ENCODE measurements around the gene TLK2. TPM values are rescaled to one million over a fixed set of nuclear protein-coding genes. Genes with fewer than 3 reads are reported as not detected.
"Not testable (repeated sequence)": the region's sequence is repeated elsewhere in the genome, so short reads cannot be mapped to it uniquely, and the experiment has no call there.

Gene TLK2
- total RNA-seq, 1 donor from 2014 or later = 52.4 TPM

DNA sequence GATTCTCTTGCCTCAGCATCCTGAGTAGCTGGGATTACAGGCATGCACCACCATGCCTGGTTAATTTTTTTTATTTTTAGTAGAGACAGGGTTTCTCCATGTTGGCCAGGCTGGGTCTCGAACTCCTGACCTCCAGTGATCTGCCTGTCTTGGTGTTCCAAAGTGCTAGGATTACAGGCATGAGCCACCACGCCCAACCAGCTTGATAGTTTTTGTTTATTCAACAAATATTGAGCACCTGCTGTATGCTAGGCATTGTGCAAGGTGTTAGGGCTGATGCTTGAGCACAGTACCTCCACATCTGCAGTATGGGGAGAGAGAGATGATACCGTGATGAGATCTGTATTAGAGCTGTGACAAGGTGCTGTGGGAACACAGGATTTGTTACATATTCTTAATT is 3.9 kb downstream of the TLK2 start:
- DNase-seq (ENCODE audit: low read depth, low spot score) = not testable (repeated sequence)

DNA sequence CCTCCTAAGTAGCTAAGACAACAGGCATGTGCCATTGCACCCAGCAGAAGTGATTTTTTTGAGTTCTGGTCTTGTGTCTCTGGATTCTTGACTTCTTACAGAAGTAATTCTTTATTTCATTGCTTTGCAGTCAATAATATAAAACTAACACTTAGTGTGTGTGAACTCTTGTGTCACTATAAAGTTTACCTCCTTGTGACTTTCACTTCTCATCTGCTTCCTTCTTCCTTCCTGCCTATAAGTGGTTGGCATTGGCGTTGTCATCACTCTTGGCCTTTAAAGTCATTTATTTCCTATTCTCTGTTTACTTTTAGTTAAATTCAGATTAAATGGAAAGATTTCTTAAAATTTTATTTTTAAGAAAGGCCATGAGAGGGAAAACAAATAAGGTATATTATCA is 12.4 kb downstream of the TLK2 start:
- not testable (repeated sequence) for DNase-seq (ENCODE audit: low read depth, low spot score)

DNA sequence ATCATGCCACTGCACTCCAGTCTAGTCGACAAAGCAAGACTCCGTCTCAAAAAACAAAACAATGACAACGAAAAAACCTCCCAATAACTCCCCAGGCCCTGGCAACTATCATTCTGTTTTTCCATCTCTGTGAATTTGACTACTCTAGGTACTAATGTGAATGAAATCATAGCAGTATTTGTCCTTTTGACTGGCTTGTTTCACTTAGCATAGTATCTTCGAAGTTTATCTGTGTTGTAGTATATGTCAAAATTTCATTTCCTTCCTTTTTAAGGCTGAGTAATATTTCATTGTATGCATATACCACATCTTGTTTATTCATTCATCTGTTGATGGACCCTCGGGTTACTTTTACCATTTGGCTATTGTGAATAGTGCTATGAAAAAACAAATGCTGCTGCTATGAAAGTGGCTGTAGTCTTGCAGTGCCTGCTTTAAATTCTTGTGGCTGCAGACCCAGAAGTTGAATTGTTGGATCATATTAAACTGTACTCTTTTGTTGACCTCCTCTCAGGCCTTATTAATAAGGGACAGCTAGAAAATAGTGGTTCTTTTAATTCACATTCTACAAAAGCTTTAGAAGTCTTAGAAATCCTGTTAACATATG is 14.5 kb downstream of the TLK2 start:
- DNase-seq (ENCODE audit: low read depth, low spot score) = not testable (repeated sequence)

DNA sequence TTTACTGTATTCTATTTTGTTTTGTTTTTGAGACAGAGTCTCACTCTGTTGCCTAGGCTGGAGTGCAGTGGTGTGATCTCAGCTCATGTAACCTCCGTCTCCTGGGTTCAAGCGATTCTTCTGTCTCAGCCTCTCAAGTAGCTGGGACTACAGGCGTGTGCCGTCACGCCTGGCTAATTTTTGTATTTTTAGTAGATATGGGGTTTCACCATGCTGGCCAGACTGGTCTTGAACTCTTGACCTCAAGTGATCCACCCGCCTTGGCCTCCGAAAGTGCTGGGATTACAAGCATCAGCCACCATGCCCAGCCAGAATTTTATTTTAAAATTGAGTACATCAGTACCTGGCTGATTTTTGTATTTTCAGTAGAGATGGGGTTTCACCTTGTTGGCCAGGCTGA is 15.4 kb downstream of the TLK2 start:
- DNase-seq (ENCODE audit: low read depth, low spot score) = not testable (repeated sequence)

DNA sequence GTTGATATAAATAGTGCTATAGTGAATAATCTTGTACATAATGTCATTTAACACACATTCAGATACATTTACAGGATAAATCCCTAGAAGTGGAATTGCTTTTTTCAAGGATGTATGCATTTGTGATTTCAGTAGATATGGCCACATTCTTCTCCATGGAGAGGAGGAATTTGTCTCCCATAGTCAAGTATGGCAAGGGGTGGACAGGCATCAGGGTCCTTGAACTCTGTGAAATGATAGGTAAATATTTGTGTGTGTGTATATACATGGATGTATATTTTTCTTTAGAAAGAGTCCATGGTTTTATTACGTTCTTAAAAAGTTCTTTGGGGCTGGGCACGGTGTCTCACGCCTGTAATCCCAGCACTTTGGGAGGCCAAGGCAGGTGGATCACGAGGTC is 17.7 kb downstream of the TLK2 start:
- DNase-seq (ENCODE audit: low read depth, low spot score) = not testable (repeated sequence)

DNA sequence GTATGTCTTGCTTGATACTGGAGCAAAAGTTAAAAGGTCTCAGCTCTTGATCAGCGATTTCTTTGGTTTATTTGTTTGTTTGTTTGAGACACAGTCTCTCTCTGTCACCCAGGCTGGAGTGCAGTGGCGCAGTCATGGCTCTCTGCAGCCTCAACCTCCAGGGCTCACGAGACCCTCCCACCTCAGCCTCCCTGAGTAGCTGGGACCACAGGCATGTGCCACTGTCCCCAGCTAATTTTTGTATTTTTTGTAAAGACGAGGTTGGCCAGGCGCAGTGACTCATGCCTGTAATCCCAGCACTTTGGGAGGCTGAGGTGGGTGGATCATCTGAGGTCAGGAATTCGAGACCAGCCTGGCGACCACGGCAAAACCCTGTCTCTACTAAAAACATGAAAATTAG is 20.2 kb downstream of the TLK2 start:
- DNase-seq (ENCODE audit: low read depth, low spot score) = not testable (repeated sequence)

DNA sequence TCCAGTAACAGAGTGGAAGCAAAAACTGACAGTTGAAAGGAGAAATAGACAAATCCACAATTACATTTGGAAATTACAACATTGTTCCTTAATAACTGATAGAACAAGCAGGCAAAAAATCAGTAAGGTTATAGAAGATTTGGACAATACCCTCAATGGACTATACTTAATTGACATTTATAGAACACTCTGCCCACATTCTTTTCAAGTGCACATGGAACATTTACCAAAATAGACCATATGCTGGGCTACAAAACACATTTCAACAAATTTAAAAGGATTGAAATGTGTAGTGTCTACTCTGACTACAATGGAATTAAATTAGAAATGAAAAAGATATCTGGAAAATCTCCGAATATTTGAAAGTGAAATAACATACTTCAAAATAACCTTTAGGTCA is 21.8 kb downstream of the TLK2 start:
- DNase-seq (ENCODE audit: low read depth, low spot score) = not testable (repeated sequence)

DNA sequence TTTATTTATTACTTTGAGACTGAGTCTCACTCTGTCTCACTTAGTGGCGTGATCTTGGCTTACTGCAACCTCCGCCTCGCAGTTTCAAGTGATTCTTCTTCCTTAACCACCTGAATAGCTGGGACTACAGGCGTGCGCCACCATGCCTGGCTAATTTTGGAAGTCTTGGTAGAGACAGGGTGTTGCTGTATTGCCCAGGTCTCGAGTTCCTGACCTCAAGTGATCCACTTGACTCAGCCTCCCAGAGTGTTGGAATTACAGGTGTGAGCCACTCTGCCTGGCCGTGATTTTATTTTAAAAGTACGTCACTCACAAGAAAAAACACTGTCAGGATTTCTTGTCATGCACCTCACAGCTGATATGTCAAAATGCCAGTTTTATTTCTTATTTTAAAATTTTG is 26.2 kb downstream of the TLK2 start:
- not testable (repeated sequence) for DNase-seq (ENCODE audit: low read depth, low spot score)

DNA sequence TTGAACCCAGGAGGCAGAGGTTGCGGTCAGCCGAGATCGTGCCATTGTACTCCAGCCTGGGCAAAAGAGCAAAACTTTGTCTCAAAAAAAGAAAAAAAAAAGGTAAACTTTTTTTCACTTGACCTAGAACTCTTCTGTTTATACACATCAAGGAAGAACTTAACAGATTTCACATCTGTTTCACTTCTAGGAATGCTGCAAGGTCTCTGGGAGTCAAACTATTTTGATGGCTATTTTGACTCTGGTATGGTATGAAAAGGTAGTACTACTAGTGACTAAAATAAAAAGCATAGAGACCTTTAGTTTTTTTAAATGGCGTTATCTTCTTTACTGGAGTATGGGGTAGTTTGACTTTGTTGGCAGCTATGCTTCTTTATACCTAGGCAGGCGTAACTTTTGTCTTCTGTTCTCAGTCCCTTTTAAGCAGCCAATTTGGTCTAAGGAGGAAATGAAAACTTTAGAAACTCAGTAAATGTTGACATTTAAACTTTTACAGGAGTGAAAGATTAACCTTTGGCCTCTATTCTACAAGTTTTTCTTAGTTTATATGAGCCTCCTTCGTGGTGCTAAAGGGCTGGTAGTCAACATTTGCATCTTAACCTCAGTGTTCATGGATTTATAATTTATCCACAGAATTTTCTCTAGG is 28.7 kb downstream of the TLK2 start:
- not testable (repeated sequence) for DNase-seq (ENCODE audit: low read depth, low spot score)

DNA sequence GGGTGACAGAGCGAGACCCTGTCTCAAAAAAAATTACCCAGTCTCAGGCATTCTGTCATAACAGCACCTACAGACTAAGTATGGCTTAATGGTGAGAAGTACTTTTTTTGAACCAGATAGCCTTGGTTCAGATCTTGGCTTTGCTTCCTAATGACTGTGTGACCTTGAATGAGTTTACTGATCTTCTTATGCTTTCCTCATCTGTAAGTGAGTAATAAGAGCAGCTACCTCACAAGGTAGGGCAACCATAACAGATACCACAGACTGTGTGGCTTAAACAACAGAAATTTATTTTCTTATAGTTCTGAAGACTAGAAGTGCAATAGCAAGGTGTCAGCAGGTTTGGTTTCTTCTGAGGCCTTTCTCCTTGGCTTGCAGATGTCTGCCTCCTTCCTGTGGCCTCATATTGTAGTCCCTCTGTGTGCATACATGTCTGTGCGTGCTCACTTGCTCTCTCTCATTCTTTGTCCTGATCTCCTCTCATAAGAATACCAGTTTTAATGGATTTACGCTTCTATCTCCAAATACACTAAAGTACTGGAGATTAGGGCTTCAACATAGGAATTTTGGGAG is 31.7 kb downstream of the TLK2 start:
- not testable (repeated sequence) for DNase-seq (ENCODE audit: low read depth, low spot score)

DNA sequence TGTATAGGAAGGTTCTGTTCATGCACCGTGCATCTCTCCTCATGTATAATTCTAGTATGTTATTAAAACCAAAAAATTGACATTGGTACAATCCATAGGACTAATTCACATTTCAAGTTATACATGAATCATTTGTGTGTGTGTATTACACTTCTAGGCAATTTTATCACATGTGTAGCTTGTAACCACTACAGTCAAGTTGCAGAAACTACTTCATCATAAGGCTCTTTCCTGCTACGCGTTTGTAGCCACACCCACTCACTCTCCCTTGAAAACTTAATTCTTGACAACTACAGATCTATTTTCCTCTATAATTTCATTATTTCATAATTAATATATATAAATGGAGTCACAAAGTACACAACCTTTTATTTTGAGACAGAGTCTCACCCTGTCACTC is 32.4 kb downstream of the TLK2 start:
- DNase-seq (ENCODE audit: low read depth, low spot score) = not testable (repeated sequence)

DNA sequence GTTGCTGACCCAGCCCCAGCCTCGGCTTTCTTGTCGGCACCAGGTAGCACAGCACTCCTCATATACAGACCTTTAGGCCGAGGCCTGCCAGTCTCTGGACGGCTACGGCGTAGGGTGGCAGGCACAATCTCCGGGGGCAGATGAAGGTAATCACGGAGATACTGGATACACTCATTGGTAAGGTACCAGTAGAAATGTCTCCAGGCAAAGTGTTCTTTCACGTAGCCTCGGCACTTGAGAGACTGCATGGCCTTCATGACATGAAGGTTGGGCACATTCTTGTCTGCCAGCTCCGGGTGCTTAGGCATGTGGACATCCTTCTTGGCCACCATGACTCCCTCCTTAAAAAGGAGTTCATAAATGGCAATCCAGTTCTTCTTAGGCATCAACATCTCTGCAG is 37.8 kb downstream of the TLK2 start:
- not testable (repeated sequence) for DNase-seq (ENCODE audit: low read depth, low spot score)

DNA sequence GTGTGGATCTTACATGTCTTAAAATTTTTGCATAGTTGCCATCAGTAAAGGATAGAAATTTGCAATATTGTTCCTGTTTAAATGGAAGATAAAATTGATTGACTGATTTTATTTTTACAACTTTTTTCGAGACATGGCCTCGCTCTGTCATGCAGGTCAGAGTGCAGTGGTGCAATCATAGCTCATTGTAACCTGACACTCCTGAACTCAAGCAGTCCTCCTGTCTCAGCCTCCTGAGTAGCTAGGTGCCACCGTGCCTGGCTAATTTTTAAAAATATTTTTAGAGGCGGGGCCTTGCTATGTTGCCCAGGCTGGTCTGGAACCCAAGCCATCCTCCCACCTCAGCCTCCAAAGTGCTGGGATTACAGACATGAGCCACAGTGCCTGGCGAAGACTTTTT is 42.7 kb downstream of the TLK2 start:
- DNase-seq (ENCODE audit: low read depth, low spot score) = not testable (repeated sequence)

DNA sequence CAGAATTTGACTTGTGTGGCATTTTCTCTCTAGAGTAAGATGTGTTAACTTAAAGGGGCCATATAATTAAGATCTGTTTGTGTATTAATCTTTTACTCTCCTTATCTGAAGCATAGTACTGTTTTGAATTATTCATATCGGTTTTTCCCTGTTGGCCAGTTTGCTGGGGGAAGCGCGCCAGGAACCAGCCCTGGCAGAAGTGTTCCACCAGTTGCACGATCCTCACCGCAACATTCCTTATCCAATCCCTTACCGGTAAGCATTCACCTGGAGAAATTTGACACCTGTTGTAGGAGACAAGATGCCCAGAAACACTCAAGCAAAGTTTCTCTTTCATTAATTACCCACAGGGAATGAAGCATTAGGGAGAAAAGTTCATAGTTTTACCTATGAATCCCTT is 45.5 kb downstream of the TLK2 start:
- DNase-seq (ENCODE audit: low read depth, low spot score) = not testable (repeated sequence)

DNA sequence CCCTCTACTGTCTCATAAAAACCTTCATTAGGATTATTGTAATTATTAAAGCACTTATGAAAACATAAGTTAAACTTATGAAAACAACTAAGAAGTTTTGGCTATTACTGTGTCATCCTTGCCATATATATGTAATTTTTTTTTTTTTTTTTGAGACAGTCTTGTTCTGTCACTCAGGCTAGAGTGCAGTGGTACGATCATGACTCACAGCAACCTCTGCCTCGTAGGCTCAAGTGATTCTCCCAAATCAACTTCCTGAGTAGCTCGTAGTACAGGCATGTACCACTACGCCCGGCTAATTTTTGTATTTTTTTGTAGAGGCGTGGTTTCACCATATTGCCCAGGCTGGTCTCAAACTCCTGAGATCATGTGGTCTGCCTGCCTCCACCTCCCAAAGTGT is 46.7 kb downstream of the TLK2 start:
- DNase-seq (ENCODE audit: low read depth, low spot score) = not testable (repeated sequence)

DNA sequence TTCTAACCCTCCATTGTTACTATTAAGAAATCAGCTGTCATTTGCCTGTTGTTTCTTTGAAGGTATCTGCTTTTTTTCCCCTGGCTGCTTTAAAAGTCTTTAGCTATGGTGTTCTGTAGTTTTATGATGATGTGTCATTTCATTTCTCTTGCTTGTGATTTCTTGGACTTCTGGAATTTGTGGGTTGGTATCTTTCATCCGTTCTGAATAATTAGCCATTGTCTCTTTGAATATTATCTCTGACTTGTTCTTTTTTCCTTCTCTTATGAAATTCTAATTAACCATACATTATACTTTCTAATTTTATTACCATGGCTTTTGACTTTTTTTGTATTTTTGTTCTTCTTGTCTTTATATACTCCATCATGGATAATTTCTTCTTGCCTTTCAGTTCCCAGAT is 52.3 kb downstream of the TLK2 start:
- not testable (repeated sequence) for DNase-seq (ENCODE audit: low read depth, low spot score)

DNA sequence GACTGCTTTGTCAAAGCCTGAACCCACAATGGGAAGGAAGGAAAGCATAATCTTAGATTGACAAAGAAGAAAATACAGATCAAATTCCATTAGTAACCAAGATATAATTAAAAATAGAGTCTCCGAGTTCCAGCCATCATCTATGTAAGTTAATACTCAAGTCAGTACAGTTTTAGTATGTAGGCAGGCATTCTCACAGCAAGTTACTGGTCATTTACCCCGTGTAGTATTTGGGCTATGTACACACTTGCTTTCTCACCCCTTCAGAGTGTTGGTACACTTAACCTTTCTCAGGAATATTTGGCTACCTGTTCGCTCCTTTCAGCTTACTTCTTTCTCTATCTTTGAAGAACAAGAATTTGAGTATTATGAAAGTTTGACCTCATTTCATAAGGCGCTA is 57.9 kb downstream of the TLK2 start:
- not testable (repeated sequence) for DNase-seq (ENCODE audit: low read depth, low spot score)

DNA sequence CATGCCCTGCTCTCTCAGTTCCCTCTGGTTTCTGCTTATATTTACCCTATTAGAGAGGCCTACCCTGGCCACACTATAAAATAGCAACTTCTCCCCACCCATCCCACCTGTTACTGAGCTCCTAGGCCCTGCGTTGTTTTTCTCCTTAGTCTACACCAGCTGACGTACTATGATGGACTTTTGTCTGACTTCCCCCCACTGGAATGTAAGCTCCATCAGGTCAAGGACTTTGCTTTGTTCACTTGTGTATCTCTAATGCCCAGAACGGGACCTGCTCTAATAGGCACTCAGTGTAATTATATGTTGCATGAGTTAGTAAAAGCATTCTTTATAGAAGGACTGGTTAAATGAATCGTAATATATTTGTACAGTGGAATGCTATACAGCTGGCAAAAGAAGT is 62.4 kb downstream of the TLK2 start:
- not testable (repeated sequence) for DNase-seq (ENCODE audit: low read depth, low spot score)

DNA sequence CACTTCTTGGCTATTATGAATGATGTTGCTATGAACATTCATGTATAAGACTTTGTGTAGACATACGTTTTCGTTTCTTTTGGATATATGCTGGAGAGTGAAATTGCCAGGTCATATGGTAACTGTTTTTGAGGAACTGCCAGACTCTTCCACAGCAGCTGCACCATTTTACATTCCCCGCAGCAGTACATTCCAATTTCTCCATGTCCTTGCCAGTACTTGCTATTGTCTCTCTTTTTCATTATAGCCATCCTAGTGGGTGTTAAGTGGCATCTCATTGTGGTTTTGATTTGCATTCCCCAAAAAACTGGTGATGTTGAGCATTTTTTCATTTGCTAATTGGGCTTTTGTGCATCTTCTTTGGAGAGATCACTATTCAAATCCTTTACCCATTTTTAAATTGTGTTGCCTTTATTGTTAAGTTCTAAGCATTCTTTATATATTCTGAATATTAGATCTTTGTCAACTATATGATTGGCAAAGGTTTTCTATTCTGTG is 64.7 kb downstream of the TLK2 start:
- DNase-seq (ENCODE audit: low read depth, low spot score) = not testable (repeated sequence)

DNA sequence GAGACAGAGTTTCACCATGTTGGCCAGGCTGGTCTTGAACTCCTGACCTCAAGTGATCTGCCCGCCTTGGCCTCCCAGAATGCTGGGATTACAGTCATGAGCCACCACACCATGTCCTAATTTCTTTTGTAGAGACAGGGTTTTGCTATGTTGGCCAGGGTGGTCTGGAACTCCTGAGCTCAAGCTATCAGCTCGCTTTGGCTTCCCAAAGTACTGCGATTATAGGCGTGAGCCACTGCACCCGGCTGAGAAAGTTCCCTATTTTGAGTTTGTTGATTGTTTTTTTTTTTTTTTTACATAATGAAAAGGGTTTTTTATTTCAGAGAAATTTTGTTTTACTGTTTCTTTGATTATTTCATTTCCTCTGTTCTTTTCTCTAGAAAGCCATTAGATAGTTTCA is 67.4 kb downstream of the TLK2 start:
- DNase-seq (ENCODE audit: low read depth, low spot score) = not testable (repeated sequence)

DNA sequence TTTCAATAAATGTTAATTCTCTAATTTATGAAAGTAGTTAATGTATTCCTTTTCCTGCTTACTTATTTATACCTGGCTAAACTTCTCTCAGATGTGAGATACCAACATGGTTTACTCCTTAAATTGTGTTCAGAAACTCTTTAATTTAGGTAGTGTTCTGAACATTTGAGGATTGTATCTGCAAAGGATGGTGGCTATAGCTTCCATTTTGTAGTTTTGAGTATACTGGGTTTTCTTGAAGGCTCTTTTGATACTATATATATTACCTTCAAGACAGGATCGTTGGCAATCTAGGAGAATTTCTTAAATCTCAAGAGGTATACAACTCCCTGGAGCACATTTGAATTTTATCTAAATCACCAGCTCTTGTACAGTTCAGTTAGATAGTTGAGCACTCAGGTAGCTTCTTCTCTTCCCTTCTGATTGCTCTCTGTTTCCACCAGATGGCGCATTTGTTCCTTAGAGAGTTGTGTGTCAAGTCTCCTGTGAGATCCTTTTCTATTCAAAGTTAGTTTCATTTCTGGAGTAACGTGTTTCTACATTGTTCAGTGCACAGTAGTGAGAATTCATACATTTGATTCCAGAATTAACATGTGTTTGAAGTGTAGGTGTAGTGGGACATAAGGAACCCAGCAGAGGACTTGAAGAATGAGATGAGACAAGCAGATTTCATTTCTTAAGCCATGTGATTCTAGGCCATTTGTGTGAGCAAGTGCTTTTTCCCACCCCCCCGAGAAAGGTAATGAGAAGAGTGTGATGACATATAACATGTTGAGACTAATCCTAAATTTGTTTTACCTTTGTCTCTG is 74.4 kb downstream of the TLK2 start:
- DNase-seq (ENCODE audit: low read depth, low spot score) = not testable (repeated sequence)

DNA sequence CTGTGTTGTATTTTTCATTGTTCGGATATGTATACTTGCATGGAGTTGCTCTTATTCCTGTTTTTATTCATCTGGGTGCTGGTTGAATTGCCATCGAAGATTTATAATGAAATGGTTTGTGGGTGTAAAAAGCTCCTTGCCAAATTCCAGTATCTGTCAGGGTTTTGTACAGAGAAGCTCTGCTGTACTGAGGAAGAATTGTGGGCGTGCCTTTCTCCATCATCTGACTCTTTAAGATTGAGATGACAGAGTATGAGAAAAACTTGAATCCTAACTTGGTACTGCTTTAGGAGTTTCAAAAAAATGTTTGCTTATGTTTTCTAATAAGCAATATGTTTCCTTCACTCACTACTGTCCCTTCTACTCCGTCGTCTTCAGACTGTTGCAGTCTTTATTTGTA is 78.9 kb downstream of the TLK2 start:
- not testable (repeated sequence) for DNase-seq (ENCODE audit: low read depth, low spot score)
